Osteoblast (primary cell): Measurements from ENCODE around the gene RFX1. TPM values are rescaled to one million over a fixed set of nuclear protein-coding genes. Genes with fewer than 3 reads are reported as not detected.
A peak's percentile ranks its signal among the peaks of the same experiment; 100 is the strongest.
"Not testable (repeated sequence)": the region's sequence is repeated elsewhere in the genome, so short reads cannot be mapped to it uniquely, and the experiment has no call there.

Experiments used
- DNase-seq: peaks from one replicate; pipeline ENCODE4 v3.0.0; 2011; ENCODE audit warnings: low spot score, mixed read lengths; ENCODE audit not compliant: insufficient read length; ENCODE audit errors: missing footprints
- H2AFZ ChIP-seq: 2 replicates; pipeline ENCODE4 v1.6.0; 2011; ENCODE audit warnings: mild to moderate bottlenecking, low read length
- H3K27ac ChIP-seq: 2 replicates; pipeline ENCODE4 v1.5.1; 2011; ENCODE audit warnings: mild to moderate bottlenecking, low read depth, low read length, moderate library complexity
- H3K27me3 ChIP-seq: 2 replicates; pipeline ENCODE4 v1.6.0; 2012; ENCODE audit warnings: mild to moderate bottlenecking, control low read depth, inconsistent platforms, low read length, moderate library complexity; ENCODE audit not compliant: insufficient read depth
- H3K36me3 ChIP-seq: 2 replicates; pipeline ENCODE4 v1.5.1; 2011; ENCODE audit warnings: mild to moderate bottlenecking, low read length, control low read depth, moderate library complexity; ENCODE audit not compliant: insufficient read depth
- H3K4me1 ChIP-seq: 2 replicates; pipeline ENCODE4 v1.5.1; 2011; ENCODE audit warnings: mild to moderate bottlenecking, low read length, control low read depth, moderate library complexity; ENCODE audit not compliant: insufficient read depth
- H3K4me2 ChIP-seq: 2 replicates; pipeline ENCODE4 v1.6.0; 2011; ENCODE audit warnings: mild to moderate bottlenecking, low read length; ENCODE audit not compliant: insufficient read depth
- H3K4me3 ChIP-seq: fragments of 200-600 bp; sonication (generic); 3 replicates; pipeline ENCODE4 v1.5.1; 2012; ENCODE audit warnings: mild to moderate bottlenecking, low read length, inconsistent platforms; ENCODE audit not compliant: insufficient read depth
- H3K79me2 ChIP-seq: 2 replicates; pipeline ENCODE4 v1.6.0; 2012; ENCODE audit warnings: mild to moderate bottlenecking, low read length, control low read depth, inconsistent platforms; ENCODE audit not compliant: insufficient read depth
- H3K9me3 ChIP-seq: 2 replicates; pipeline ENCODE4 v1.5.1; 2011; ENCODE audit warnings: low read depth, low read length, control low read depth
- H4K20me1 ChIP-seq: 2 replicates; pipeline ENCODE4 v1.6.0; 2012; ENCODE audit warnings: mild to moderate bottlenecking, low read length, control low read depth; ENCODE audit not compliant: insufficient read depth
- total RNA-seq: library from RNA; depleted of rRNA; stranded (reverse); fragments of >200 nt; gene quantifications from 2 replicates; pipeline ENCODE4 v1.2.3, GENCODE V29; 2012
- TF ChIP-seq, protein P1 (sequence below): IDR thresholded peaks from 2 replicates; pipeline ENCODE4 v1.5.1; 2011; ENCODE audit warnings: mild to moderate bottlenecking, low read depth, low read length, moderate library complexity; ENCODE audit errors: extremely low read depth

The RFX1 gene
- total RNA-seq, 1 donor = 2.5 TPM

DNA sequence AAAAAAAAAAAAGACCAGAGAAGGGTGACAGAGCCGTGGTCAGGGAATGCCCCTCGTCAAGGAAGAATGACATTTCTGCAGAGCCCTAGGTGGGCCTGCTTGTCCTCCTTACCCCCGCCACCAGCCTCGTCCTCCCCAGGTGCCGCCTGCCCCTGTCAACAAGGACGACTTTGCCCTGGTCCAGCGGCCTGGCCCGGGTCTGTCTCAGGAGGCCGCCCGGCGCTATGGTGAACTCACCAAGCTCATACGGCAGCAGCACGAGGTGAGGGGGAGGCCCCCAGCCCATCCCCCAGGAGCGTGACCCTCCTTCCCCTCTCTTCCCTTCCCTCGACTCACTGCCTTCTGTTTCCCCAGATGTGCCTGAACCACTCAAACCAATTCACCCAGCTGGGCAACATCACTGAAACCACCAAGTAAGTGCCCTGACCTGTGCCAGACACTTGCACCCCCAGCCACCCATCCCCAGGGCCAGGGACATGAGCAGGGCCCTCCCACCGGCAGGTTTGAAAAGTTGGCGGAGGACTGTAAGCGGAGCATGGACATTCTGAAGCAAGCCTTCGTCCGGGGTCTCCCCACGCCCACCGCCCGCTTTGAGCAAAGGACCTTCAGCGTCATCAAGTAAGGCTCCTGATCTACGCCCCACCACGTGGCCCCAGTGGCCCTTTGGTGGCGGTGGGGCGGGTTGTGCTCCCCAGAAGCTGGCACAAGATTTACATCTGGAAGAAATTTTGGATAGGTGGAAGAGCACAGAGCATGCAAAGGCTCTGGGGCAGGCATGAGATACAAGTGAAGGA, 82.7 kb downstream of the RFX1 start:
- no peaks in the 10 kb centered on the region for H3K4me1 ChIP-seq
- no peaks in the 10 kb centered on the region for H3K27me3 ChIP-seq
- peaks cover 55% of the 10 kb centered on the region for H3K36me3 ChIP-seq

GRCh38 chr19:13922118-13922517, 84.0 kb downstream of the RFX1 start:
- H3K9me3 ChIP-seq, H2AFZ ChIP-seq, H3K4me3 ChIP-seq, H3K79me2 ChIP-seq, H3K27me3 ChIP-seq, DNase-seq, H3K27ac ChIP-seq, H3K4me2 ChIP-seq, H3K4me1 ChIP-seq, H4K20me1 ChIP-seq: not testable (repeated sequence)
- peaks cover 49% of the 10 kb centered on the region for H3K36me3 ChIP-seq

More for the DNA sequence above, 82.7 kb downstream of the RFX1 start:
- TF ChIP-seq, protein P1, sequence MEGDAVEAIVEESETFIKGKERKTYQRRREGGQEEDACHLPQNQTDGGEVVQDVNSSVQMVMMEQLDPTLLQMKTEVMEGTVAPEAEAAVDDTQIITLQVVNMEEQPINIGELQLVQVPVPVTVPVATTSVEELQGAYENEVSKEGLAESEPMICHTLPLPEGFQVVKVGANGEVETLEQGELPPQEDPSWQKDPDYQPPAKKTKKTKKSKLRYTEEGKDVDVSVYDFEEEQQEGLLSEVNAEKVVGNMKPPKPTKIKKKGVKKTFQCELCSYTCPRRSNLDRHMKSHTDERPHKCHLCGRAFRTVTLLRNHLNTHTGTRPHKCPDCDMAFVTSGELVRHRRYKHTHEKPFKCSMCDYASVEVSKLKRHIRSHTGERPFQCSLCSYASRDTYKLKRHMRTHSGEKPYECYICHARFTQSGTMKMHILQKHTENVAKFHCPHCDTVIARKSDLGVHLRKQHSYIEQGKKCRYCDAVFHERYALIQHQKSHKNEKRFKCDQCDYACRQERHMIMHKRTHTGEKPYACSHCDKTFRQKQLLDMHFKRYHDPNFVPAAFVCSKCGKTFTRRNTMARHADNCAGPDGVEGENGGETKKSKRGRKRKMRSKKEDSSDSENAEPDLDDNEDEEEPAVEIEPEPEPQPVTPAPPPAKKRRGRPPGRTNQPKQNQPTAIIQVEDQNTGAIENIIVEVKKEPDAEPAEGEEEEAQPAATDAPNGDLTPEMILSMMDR = no peak
- H3K4me2 ChIP-seq = no peak overlapping the region
- peak; percentile 78 for DNase-seq
- no peaks in the 10 kb centered on the region for H3K9me3 ChIP-seq
- no peaks in the 10 kb centered on the region for H3K79me2 ChIP-seq
- H4K20me1 ChIP-seq = no peaks in the 10 kb centered on the region
- H3K27ac ChIP-seq = no peak overlapping the region
- no peak overlapping the region for H2AFZ ChIP-seq
- no peak overlapping the region for H3K4me3 ChIP-seq

DNA sequence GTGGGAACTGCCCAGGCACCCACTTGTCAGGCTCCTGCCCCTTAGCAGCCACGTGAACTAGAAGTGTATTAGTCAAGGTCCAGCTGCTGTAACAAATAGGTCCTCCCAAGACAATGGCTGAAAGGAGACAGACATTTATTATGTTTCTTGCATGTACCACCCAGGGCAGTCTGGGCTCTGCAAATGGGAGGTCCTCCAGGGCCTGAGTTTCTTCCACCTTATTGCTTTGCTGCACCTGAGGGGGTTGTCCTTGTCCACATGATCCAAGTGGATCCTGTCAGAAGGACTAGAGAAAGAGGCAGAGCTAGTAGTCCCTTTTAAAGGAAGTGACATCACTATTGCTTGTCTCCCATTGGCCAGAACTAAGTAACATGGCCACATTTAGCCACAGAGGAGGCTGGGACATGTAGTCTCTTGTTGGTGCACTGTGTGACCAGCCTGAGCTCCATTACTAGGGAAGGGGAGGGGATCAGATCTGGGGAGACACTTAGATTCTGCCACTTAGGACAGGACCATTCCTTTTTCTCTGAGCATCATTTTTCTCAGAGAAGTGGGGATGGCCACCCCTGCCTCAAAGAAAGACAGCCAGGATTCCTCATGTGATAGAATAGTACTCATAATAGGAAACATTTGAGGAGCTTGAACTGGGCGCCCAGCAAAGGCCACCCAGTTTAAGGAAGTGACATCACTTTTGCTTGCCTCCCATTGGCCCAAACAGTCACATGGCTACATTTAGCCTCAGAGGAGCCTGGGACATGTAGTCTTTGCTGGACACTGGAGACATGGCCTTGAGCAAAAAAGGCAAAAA, 85.0 kb downstream of the RFX1 start:
- Histone ChIP-seq H3K9me3 (no peaks in the 10 kb centered on the region), H3K4me1 (no peaks in the 10 kb centered on the region), H3K27me3 (no peaks in the 10 kb centered on the region), H3K4me3 (no peak overlapping the region), H3K27ac (no peak overlapping the region), H2AFZ (no peak overlapping the region), H3K36me3 (peaks cover 41% of the 10 kb centered on the region), H3K4me2 (no peak overlapping the region), H4K20me1 (no peaks in the 10 kb centered on the region), H3K79me2 (no peaks in the 10 kb centered on the region)
- TF ChIP-seq, protein P1 = no peak
- DNase-seq = peak; percentile 90

- DNase-seq = peak; percentile 52
- H3K4me1 ChIP-seq = no peaks in the 10 kb centered on the region
- no peaks in the 10 kb centered on the region for H4K20me1 ChIP-seq
- TF ChIP-seq, protein P1 = no peak
- no peaks in the 10 kb centered on the region for H3K9me3 ChIP-seq
- H3K27me3 ChIP-seq = no peaks in the 10 kb centered on the region
- no peak overlapping the region for H3K4me2 ChIP-seq
- H2AFZ ChIP-seq = no peak overlapping the region
- H3K27ac ChIP-seq = no peak overlapping the region
- no peaks in the 10 kb centered on the region for H3K79me2 ChIP-seq
- no peak overlapping the region for H3K4me3 ChIP-seq
- H3K36me3 ChIP-seq = peaks cover 43% of the 10 kb centered on the region
Measured at GRCh38 chr19:13920524-13920923, 85.6 kb downstream of the RFX1 start.
